DND-41 (cell line): ENCODE measurements around the gene PRKCD.

Experiments used
- ATAC-seq: fragments of 200-7000 bp; cut with Tn5 transposase; 3 replicates; pipeline ENCODE4 v1.9.1; 2021; ENCODE audit warnings: low read depth; ENCODE audit not compliant: insufficient read depth
- DNase-seq: peaks from one replicate; pipeline ENCODE4 v3.0.0-alpha.2; 2020
- H2AFZ ChIP-seq: 2 replicates; pipeline ENCODE4 v1.6.0; 2012; ENCODE audit warnings: low read depth, low read length
- H3K27ac ChIP-seq: 2 replicates; pipeline ENCODE4 v1.5.1; 2012; ENCODE audit warnings: low read length, inconsistent platforms
- H3K27me3 ChIP-seq: fragments of 200-600 bp; sonication (generic); 2 replicates; pipeline ENCODE4 v1.6.0; 2012; ENCODE audit warnings: low read length, mild to moderate bottlenecking, inconsistent platforms; ENCODE audit not compliant: insufficient read depth, poor library complexity
- H3K36me3 ChIP-seq: 2 replicates; pipeline ENCODE4 v1.5.1; 2012; ENCODE audit warnings: low read length, inconsistent platforms; ENCODE audit not compliant: insufficient read depth
- H3K4me1 ChIP-seq: 2 replicates; pipeline ENCODE4 v1.5.1; 2012; ENCODE audit warnings: mild to moderate bottlenecking, low read length; ENCODE audit not compliant: insufficient read depth
- H3K4me2 ChIP-seq: 2 replicates; pipeline ENCODE4 v1.6.0; 2012; ENCODE audit warnings: mild to moderate bottlenecking, moderate library complexity, low read length, inconsistent platforms; ENCODE audit not compliant: insufficient read depth
- H3K4me3 ChIP-seq, 2 experiments: fragments of 200-600 bp in 1 of 2; shearing (Covaris generic) in 1 of 2; 2 replicates each; pipeline ENCODE4 v1.5.1; 2012 to 2016; ENCODE audit warnings: inconsistent platforms in 2 of 2, low read length in 2 of 2, mild to moderate bottlenecking in 2 of 2, low read depth in 1 of 2, moderate library complexity in 1 of 2
- H3K79me2 ChIP-seq: 2 replicates; pipeline ENCODE4 v1.6.0; 2012; ENCODE audit warnings: low read length, inconsistent platforms; ENCODE audit not compliant: insufficient read depth
- H3K9ac ChIP-seq: 2 replicates; pipeline ENCODE4 v1.6.0; 2012; ENCODE audit warnings: low read depth, mild to moderate bottlenecking, inconsistent platforms, low read length, moderate library complexity
- H3K9me3 ChIP-seq: 2 replicates; pipeline ENCODE4 v1.5.1; 2012; ENCODE audit warnings: low read length, moderate library complexity, mild to moderate bottlenecking, inconsistent platforms; ENCODE audit not compliant: insufficient read depth, severe bottlenecking
- H4K20me1 ChIP-seq: 2 replicates; pipeline ENCODE4 v1.6.0; 2012; ENCODE audit warnings: low read length; ENCODE audit not compliant: insufficient read depth
- EZH2 ChIP-seq: IDR thresholded peaks from 3 replicates; pipeline ENCODE4 v1.6.1; 2012; ENCODE audit warnings: borderline replicate concordance, low read depth, mild to moderate bottlenecking, moderate library complexity, low read length, inconsistent platforms; ENCODE audit not compliant: severe bottlenecking
- TF ChIP-seq, protein P1 (sequence below): IDR thresholded peaks from 2 replicates; pipeline ENCODE4 v1.5.1; 2012; ENCODE audit warnings: borderline replicate concordance, low read length, moderate library complexity, mild to moderate bottlenecking; ENCODE audit not compliant: poor library complexity, severe bottlenecking; ENCODE audit errors: extremely low read depth

The PRKCD gene

DNA sequence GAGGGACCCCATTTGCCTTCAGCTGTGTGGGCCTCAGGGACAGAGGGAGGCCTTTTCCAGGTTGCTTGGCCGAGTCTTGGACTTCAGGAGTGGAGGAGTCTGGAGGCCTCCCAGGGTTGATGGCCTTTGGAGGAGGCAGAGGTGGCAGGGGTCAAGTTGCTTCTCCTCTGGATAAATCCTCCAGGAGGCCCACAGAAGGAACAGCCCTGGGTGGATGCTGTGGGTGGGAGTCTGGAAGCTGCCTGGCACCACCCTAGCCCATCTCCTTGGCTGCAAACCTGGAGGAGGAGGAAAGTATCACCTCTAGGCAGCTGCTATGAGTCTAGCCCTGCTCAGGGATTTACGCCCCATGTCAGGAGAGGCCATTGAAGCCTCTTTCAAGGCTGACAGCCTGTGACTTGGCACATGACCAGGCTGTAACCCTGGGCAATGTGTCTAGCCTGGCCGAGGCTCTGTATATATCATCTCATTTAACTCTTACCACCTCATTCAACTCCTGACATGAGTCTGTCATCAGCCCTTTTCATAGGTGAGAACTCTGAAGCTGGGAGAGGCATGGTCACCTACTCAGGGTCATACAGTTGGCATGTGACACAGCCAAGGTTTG lies 2.9 kb upstream of the PRKCD start:
- H3K27ac ChIP-seq, result no peak overlapping the region
- no peaks in the 10 kb centered on the region for H3K27me3 ChIP-seq
- no peak overlapping the region for H3K9ac ChIP-seq
- no peaks in the 10 kb centered on the region for H3K36me3 ChIP-seq
- H3K9me3 ChIP-seq, result no peaks in the 10 kb centered on the region
- no peak overlapping the region for H2AFZ ChIP-seq
- no peaks in the 10 kb centered on the region for H4K20me1 ChIP-seq
- H3K4me3 ChIP-seq, result no peak overlapping the region
- ATAC-seq, result no peak
- no peaks in the 10 kb centered on the region for H3K79me2 ChIP-seq
- no peak for DNase-seq
- no peak for TF ChIP-seq EZH2
- TF ChIP-seq, protein P1, sequence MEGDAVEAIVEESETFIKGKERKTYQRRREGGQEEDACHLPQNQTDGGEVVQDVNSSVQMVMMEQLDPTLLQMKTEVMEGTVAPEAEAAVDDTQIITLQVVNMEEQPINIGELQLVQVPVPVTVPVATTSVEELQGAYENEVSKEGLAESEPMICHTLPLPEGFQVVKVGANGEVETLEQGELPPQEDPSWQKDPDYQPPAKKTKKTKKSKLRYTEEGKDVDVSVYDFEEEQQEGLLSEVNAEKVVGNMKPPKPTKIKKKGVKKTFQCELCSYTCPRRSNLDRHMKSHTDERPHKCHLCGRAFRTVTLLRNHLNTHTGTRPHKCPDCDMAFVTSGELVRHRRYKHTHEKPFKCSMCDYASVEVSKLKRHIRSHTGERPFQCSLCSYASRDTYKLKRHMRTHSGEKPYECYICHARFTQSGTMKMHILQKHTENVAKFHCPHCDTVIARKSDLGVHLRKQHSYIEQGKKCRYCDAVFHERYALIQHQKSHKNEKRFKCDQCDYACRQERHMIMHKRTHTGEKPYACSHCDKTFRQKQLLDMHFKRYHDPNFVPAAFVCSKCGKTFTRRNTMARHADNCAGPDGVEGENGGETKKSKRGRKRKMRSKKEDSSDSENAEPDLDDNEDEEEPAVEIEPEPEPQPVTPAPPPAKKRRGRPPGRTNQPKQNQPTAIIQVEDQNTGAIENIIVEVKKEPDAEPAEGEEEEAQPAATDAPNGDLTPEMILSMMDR, result no peak
- no peaks in the 10 kb centered on the region for H3K4me1 ChIP-seq
- H3K4me2 ChIP-seq, result no peak overlapping the region

- TF ChIP-seq EZH2, result no peak
- TF ChIP-seq, protein P1, result no peak
- Histone ChIP-seq H3K27me3 (no peaks in the 10 kb centered on the region), H3K4me3 (no peak overlapping the region), H4K20me1 (no peaks in the 10 kb centered on the region), H3K27ac (no peak overlapping the region), H2AFZ (no peak overlapping the region), H3K9me3 (no peaks in the 10 kb centered on the region), H3K36me3 (no peaks in the 10 kb centered on the region), H3K9ac (no peak overlapping the region), H3K4me1 (no peaks in the 10 kb centered on the region), H3K4me2 (no peak overlapping the region), H3K79me2 (no peaks in the 10 kb centered on the region)
- DNase-seq (no peak), ATAC-seq (no peak)
These were observed 2.2 kb upstream of the PRKCD start for GRCh38 chr3:53158765-53159155.

DNA sequence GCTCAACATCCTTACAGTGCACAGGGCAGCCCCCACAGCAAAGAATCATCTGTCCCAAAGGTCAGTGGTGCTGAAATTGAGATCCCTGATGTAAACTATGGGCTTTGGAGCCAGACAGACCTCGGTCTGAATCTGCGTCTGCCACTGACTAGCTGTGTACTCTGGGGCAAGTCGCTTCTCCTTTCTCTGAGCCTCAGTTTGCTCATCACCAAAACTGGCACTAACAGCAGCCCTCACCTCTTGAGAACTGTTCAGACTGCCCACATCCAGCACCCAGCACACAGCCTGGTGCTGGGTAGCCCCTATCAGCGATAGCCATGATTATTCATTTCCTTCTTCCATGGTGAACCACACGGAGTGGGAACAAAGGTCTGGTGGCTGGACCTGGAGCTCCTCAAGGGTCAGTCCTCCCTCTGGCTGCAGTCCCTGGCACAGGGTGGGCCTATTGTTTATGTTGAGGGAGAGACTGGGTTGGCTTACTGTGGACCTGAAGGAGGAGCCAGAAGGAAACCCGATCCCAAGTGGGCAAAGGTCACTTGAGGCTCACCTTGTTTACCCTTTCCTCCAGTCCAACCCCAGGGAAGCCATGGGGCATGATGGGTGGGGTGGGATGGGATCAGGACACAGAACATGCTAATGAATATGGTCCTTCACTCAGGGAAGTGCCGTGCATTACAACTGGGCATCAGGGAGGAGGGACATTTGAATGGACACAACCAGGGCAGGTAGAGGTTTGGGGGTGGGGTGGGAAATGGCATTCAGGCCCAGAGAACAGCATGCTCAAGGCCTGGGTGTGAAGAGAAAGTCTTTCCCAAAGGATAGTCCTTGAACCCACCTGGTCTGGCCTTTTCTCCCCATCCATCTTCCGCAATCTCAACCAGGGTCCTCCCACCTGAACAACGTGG lies 1.6 kb upstream of the PRKCD start:
- Histone ChIP-seq H4K20me1 (no peaks in the 10 kb centered on the region), H3K79me2 (no peaks in the 10 kb centered on the region), H3K9ac (no peak overlapping the region), H3K4me1 (no peaks in the 10 kb centered on the region), H3K36me3 (no peaks in the 10 kb centered on the region), H3K27ac (no peak overlapping the region), H3K4me3 (no peak overlapping the region), H3K9me3 (no peaks in the 10 kb centered on the region), H3K4me2 (no peak overlapping the region), H2AFZ (no peak overlapping the region), H3K27me3 (no peaks in the 10 kb centered on the region)
- ATAC-seq (no peak), DNase-seq (no peak)
- TF ChIP-seq, protein P1, result no peak
- TF ChIP-seq EZH2, result no peak
